ENCODE data around the gene CMTM2.
"Not testable (repeated sequence)": the region's sequence is repeated elsewhere in the genome, so short reads cannot be mapped to it uniquely, and the experiment has no call there.

CMTM2 gene

DNA sequence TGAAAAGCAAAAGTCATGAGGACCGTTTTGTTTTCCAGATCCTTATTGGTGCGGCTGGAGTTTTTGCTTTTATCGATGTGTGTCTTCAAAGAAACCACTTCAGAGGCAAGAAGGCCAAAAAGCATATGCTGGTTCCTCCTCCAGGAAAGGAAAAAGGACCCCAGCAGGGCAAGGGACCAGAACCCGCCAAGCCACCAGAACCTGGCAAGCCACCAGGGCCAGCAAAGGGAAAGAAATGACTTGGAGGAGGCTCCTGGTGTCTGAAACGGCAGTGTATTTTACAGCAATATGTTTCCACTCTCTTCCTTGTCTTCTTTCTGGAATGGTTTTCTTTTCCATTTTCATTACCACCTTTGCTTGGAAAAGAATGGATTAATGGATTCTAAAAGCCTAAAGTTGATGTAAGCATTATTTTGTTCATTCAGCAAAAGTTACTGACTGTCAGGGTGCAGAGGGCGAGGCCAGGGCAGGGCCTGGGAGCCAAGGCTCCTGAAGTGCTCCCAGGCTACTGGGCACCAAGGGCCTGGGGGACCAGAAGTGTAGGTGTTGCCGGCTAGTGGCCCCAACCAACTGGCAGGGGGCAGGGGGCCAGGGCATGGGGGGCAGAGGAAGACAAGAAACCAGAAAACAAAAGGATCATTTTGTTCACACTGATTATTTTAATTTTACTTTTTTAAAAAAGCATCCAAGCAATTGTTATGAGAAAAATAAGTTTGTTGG lies 8.8 kb downstream of the CMTM2 start:
- no peak for DNase-seq

DNA sequence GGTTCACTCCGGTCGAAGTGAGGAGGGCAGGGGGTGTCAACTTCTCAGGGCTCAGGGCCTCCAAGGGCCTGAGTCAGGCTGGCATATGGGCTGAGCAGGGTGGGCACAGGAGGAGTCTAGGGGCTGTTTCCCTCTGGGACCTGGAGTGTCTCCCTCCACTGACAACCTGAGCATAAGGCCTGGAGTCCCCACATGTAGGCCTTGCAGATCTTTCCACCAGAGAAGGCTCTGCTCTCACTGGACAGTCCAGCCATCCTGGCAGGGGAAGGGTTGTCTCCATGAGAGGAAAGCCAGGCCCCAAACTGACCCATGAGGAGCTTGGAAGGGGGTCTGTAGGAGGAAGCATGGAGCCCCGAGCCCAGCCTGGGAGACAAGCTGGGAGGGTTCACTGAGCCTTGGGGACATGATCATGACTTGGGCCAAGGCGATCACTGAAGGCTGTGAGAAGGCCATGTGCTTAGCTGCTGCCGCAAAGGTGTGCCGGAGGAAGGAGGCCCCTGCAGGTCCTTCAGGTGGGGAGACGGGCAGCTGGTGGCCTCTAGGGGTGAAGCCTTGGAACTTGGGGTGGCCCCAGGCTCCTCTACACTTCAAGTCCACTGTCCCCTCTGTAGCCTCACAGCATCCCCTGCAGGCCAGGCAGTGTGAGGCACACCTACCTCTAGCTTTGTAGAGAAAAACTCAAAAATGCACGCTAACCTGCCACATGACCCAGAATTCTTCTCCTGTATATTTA lies 9.9 kb downstream of the CMTM2 start:
- DNase-seq: no peak

DNA sequence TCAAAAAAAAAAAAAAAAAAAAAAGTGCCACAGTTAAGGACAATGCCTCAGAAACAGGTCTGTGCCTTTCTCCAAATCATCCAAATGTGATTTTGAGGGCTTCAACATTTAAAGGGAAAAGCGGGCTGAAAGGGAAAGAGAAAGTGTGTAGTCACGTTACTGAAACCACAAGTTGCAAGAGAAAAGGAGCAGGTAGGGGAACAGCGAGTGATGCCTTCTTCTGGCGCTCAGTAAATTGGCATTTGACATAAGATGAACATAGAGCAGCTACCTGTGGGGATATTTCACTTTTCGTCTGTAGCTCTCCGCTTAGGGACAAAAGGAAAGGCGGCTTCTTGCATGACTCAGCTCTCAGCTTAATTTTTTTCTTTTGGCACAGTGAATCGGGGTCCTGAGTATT lies 11.1 kb downstream of the CMTM2 start:
- no peak for DNase-seq

DNA sequence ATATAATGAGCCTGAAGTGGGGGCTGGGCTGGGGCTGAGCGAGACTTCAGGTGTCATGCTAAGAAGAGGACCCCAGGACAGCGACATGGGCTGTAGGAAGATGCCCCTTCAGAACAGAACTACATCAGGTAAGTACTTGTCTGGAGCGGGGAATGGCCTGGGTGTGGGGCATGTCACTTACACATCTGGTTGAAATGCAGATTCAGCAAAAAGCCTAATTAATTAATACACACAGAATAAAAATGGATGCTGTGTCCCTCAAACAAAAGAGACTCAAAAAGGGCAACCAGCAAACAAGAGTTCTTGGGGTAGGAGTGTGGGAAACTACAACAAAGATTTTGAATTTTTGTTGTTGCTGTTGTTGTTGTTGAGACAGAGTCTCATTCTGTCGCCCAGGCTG lies 11.8 kb downstream of the CMTM2 start:
- no peak for DNase-seq

DNA sequence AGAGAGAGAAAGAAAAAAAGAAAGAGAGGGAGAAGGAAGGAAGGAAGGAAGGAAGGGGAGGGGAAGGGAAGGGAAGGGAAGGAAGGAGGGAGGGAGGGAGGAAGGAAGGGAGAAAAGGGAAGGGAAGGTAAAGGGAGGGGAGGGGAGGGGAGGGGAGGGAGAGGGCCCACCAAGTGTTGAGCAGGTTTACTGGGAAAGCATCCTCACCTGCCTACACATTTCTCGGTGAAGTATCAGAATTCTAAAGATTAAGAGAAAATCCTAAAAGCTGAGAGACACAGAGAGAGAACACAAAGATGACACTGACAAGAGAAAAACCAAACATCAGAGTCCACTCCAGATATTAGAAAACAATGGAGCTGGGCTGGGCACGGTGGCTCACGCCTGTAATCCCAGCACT lies 13.0 kb downstream of the CMTM2 start:
- DNase-seq: no peak

DNA sequence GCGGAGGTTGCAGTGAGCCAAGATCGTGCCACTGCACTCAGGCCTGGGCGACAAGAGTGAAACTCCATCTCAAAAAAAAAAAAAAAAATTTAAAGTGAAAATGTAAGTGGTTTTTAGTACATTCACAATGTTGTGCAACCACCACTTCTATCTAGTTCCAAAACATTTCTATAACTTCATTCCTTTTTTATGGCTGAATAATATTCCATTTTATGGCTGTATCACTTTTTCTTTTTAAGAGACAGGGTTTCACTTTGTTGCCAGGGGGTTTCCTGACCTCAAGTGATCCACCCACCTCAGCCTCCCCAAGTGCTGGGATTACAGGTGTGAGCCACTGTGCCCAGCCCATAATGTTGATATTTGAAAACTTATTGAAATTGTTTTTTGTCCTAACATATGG lies 13.6 kb downstream of the CMTM2 start:
- no peak for DNase-seq

DNA sequence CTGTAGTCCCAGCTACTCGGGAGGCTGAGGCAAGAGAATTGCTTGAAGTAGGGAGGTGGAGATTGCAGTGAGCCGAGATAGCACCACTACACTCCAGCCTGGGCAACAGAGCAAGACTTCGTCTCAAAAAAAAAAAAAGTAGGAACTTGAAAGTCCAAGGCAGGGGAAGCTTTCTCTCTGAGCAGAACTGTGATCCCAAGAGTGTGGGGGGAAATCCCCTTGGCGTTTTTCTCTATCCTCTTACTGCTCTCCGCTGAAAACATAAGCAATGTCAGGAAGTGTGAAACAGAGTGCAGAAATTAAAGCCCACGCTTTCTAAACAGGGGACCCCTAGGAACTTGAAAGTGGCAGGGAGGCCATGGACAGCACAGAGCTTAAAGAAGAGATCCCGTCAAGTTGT lies 15.5 kb downstream of the CMTM2 start:
- DNase-seq: no peak

DNA sequence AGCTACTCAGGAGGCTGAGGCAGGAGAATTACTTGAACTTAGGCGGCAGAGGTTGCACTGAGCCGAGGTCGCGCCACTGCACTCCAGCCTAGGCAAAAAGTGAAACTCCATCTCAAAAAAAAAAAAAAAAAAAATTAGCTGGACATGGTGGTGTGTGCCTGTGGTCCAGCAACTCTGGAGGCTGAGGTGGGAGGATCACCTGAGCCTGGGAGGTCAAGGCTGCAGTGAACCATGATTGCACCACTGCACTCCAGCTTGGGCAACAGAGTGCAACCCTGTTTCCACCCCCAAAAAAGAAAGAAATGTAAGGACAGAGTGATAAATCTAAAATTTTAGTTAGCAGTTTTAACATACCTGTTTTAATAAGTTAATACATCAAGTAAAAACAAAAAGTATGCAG lies 17.3 kb downstream of the CMTM2 start:
- not testable (repeated sequence) for DNase-seq

DNA sequence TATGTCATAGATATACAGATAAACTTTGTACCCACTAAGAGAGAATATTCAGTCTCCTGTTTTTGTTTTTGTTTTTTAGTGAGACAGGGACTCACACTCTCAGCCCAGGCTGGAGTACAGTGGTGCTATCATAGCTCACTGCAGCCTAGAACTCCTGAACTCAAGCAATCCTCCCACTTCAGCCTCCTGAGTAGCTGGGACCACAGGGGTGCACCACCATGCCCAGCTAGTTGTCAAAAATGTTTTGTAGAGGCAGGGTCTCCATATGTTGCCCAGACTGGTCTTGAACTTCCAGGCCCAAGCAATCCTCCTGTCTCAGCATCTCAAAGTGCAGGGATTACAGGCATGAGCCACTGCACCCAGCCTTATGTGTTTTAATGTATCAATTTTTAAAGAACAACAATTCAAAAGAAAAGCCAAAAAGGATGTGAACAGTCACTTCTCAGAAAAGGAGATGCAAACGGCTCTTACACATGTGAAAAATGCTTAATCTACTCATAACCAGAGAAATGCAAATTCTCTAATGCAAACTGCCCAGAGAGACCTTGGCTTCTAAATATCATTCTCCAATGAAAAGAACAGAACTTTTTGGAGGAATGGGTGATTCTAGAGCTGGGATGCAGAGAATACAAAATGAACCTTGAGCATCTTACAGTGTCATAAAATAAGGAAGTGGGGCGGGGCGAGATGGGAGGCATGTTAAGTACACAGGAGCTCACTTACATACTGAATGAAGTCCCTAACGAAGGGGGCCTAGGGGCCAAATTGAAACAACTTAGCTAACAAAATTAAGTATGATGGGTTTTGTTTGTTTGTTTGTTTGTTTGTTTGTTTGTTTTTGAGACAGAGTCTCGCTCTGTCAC lies 18.0 kb downstream of the CMTM2 start:
- DNase-seq: no peak

DNA sequence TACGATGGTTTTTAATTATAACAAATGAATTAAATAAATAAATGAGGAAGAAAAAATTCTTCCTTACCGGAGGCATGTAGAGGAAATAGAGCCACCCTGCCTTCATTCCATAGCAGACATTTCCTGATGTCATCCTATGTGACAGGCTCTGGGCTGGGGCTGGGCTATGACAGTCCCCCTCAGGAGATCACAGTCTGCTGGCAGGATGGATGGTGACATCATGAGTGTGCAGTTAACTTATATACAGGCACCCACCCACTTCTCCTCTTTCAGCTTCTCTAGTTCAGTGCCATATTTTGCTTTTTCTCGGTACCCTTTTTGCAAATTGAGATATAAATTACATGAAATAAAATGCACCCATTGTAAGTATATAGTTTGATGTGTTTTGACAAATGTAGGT lies 18.8 kb downstream of the CMTM2 start:
- no peak for DNase-seq

DNA sequence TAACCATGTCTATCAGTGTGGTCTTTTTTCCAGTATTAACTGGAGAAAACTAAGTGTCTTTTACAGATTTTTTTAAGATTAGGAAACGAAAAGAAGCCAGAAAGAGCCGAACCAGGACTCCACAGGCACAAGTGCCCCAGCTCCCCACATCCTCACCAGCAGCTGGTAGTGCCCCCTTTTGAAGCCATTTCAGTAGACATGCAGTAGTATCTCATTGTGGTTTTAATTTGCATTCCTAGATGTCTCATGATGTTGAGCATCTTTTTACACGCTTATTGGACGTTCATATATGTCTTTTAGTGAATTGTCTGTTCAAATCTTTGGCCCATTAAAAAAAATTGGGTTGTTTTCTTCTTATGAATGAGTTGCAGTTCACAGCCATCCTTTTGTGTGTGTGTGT lies 20.5 kb downstream of the CMTM2 start:
- no peak for DNase-seq

DNA sequence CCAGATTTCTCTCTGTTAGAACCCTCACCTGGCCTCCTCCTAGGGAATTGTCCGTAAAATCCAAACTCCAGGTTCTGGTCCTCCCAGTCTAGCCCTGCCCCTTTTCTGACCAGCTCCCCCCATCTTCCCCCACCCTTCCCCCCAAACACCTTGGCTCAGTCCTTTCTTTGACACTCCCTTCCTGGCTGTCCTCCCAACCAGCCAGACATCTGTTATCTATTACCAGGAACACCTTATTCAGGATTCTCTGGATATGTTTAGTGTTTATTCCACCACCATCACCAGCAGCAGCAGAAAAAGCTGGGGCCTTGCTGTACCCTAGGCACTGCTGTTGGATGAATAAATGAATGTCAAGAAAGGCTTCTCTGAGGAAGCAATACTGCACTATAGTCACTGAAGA lies 21.2 kb downstream of the CMTM2 start:
- no peak for DNase-seq

DNA sequence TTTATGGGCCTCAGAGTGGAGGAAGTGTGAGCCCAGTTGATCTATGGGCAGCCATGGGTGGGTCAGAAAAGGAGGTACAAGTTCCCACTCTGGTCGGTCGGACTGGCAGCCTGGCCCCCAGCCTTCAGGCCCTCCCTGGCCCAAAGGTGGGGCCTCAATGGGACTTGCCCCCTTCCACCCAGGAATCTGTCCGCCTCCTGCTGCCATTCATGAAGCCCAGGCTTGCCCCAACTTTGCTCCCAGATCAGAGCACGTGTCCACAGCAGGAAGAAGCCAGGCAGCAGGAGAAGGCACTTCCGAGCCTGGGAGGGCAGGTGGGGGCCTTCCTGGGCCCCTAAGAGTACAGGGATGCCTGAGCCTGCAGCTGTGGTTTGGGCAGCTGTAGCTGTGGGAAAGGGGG lies 22.2 kb downstream of the CMTM2 start:
- no peak for DNase-seq

DNA sequence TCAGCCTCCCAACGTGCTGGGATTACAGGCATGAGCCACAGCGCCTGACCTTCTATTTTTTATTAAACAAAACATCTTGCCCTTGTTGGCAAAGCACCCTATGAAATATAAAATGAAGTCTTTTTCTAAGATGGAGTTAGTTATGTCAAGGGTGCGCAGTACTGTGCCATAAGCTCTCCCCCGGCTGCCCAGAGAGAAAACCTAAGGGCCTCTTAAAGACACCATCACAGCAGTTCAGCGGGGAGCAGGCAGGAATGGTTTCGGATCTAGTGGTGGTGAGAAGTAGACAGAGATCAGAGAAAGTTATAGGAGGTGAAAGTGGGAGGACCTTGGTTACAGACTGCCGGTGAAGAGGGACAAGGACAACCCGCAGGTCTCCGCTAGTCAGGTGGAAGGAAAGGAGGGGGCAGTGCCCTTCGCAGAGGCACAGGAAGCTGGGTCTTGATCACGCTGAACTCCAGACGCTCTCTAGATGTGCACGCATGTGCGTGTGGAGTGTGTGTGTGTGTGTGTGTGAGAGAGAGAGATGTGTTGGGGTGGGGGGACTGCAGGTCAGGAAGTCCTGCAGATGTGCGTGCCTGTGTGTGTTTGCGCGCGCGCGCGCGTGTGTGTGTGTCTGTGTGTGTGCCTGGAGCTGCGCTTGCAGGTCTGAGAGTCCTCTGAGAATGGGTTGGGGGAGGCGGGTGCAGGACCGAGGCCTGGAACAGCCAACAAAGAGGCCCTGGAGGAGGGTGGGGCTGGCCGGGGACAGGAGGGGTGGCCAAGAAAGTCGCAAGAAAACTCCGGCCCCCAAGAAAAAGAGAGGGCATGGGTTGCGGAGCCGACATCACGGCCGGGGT lies 24.5 kb downstream of the CMTM2 start:
- peak; percentile 63 for DNase-seq

DNA sequence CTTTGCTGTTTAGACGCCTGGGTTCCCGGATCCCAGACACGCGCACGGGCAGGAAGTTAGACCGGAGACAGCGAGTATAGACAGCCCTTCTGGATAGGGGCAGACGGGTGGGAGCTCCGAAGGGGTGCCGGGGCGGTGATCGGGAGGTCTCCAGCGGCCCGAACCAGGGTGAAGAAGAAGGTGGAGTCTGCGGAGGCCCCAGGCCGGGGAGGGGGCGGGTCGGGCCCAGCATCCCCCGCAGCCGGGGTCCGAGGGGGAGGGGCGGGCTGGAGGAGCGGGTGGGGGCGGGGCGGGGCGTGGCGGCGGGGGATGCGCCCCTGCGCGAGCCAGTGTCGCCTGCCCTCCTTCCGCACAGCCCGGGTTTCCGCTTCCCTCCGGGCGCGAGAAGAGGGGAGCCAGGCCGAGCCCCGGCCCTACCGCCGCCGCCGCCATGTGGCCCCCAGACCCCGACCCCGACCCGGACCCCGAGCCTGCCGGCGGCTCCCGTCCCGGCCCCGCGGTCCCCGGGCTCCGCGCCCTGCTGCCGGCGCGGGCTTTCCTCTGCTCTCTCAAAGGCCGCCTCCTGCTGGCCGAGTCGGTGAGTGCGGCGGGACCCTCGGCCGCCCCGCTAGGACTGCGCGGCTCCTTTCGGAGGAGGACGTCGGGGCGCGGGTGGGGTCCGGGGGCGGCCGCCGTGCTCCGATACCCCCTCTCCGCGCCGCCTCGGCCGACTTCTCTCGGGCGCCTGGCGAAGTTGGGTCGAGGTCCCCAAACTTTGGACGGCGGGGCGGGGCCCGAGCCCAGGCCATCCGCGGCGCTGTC lies 25.3 kb downstream of the CMTM2 start, which contains the start of gene CMTM3:
CMTM3 (plus strand) TSS at position 329 of the 801 bp plus-strand sequence; CDS start at position 431, 102 bp downstream.
- DNase-seq: peak; percentile 63

DNA sequence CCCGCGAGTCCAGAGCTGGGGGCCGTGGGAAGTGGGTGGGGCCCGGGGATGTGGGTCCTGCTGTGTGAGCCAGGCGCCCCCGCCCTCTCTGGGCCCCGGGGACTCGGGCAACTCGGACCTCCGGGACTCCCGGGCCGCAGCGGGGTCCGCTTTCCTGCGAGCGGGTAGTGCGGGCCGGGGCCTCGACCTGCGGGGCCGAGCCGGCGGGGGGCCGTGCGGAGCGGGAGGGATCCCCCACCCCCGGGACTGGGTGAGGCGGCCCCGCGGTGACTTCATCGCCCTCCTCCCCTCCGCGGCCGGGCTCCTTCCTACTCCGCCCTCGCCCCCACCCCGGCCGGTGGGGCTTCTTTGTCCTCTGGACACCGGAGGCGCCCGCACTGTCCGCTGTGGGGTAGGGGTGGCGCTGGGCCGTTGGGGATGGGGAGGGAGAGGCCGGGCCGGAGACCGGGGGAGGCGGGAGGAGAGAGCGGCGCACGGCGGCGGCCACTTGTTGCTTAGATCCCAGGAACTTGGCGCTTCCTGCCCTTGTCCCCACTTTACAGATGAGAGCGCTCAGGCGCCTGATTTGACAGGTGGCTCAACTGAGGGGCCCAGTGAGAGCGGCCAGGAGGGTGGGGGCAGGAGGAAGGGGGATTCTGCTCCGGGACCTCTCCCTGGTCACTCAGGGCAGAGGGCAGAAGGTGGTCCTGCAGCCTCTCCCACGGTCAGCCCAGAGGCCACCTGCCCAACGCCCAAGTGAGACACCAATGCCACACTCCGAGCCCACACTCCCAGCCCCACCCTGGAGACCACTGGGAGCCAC lies 26.1 kb downstream of the CMTM2 start:
- DNase-seq: no peak

DNA sequence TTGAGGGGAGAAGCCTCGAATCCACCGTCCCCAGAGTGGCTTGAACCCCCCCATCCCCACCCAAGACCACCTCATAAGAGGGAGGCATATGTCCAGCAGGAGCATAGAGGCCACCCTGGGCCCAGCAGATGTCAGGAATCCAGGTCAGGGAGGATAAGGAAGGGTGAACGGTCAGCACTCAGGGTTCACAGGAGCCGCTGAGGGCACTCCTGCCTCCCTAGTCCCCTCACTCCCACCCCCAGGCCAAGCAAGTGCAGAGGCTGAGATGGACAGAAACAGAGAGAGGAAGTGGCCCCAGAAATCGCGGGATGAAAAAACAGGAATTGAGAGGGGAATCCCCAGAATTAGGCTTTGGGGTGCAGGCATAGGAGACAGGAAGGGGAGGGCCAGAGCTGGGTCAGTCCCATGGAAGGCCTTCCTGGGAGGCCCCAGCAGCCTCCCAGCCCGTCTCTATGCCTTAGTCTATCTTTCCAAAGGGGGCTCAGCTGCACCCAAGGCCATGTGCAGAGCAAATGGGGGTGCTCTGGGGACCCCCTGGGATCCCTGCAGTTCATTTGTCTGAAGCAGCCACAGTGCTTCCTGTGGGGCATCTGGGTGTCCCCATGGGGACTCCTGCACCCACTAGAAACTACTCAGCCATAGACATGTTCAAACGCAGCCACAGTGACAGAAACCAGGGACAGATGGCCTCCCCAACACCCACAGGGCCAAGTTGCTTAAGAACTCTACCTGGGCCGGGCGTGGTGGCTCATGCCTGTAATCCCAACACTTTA lies 26.9 kb downstream of the CMTM2 start:
- peak; percentile 65 for DNase-seq

DNA sequence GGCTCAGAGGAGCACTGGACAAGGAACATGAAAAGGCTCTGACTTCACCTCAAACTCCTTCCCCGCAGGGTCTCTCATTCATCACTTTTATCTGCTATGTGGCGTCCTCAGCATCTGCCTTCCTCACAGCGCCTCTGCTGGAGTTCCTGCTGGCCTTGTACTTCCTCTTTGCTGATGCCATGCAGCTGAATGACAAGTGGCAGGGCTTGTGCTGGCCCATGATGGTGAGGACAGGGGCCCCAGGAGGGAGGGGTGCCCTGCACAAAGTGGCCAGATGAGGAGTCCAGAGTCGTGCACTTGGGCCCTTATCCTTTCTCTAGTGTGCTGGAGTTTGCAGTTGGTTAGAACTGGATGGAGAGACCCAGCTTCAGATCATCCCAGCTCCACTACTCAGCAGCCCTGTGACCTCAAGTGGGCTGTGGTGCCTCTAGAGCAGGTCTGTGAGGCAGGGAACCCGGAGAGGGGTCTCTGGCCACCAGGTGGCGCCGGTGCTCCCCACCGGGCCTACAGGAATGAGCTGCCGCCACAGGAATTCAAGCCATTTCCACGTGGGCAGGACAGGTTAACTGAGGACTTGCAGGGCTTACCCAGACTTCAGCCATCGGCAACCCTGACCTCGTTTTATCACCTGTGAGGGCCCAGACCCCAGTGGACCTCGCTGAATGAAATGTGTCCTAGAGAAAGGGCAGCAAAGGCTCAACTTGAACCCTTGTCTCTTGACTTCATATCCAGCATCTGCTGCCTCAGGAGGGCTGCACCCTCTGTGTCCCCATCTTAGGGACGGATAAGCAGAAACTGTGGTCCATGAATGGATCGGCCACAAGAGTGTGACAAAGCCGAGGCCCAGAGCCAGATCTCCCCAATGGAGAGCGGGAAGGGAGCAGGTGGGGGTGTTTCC lies 29.2 kb downstream of the CMTM2 start:
- peak; percentile 47 for DNase-seq

DNA sequence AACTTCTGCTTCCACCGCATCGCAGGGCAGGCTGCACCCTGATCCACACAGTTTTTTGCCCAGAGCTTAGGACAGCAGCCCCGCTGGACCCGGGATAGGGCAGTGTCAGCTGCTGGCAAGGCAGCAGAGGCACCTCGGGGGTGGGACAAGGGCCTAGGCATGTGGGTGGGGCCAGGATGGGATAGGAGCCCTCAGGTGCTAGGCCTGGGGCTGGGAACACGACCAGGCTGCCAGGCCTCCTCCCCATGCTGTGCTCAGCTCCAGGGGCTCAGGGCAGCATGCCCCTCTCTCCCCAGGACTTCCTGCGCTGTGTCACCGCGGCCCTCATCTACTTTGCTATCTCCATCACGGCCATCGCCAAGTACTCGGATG lies 29.9 kb downstream of the CMTM2 start:
- DNase-seq: no peak
